Measurements from ENCODE around the gene HPSE2. TPM values are rescaled to one million over a fixed set of nuclear protein-coding genes. Genes with fewer than 3 reads are reported as not detected.
A peak's percentile ranks its signal among the peaks of the same experiment; 100 is the strongest.
"Not testable (repeated sequence)": the region's sequence is repeated elsewhere in the genome, so short reads cannot be mapped to it uniquely, and the experiment has no call there.

Gene HPSE2
- polyA plus RNA-seq, 1 experiment: not detected

DNA sequence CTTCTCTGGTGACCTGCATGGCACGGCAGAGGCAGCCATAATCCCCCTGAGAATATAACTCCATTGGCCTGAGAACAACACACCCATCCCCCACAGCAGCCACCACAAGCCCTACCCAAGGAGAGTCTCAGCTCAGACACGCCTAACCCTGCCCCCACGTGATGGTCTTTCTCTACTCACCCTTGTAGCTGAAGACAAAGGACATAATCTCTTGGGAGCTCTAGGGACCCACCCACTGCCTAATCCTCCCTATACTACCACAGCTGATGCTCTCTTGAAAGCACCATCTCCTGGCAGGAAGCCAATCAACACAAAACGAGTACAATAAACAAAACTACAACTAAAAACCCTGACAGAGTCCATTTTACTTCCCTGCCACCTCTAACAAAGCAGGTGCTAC is 30.7 kb upstream of the HPSE2 start:
- CTCF ChIA-PET: interaction anchor here (0.5 kb wide), 1 partner anchor 486 kb away, joined by 3 read pairs; no protein-coding TSS in a partner anchor
- Histone ChIP-seq H3K9me3 (ENCODE audit: control insufficient read depth, insufficient read depth, low read length) (no peaks in the 10 kb centered on the region), H3K27me3 (ENCODE audit: control insufficient read depth, insufficient read depth, low read length) (no peaks in the 10 kb centered on the region)

DNA sequence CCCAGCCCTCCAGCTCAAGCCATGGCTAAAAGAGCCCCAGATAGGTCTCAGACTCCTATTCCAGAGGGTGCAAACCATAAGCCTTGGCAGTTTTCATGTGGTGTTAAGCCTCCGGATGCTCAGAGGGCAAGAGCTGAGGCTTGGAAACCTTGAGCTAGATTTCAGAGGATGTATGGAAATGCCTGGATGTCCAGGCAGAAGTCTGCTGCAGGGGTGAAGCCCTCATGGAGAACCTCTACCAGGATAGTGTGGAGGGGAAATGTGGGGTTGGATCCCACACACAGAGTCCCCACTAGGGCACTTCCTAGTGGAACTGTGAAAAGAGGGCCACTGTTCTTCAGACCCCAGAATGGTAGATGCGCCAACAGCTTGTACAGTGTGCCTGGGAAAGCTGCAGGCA is 13.2 kb upstream of the HPSE2 start:
- TF ChIP-seq, protein P1, sequence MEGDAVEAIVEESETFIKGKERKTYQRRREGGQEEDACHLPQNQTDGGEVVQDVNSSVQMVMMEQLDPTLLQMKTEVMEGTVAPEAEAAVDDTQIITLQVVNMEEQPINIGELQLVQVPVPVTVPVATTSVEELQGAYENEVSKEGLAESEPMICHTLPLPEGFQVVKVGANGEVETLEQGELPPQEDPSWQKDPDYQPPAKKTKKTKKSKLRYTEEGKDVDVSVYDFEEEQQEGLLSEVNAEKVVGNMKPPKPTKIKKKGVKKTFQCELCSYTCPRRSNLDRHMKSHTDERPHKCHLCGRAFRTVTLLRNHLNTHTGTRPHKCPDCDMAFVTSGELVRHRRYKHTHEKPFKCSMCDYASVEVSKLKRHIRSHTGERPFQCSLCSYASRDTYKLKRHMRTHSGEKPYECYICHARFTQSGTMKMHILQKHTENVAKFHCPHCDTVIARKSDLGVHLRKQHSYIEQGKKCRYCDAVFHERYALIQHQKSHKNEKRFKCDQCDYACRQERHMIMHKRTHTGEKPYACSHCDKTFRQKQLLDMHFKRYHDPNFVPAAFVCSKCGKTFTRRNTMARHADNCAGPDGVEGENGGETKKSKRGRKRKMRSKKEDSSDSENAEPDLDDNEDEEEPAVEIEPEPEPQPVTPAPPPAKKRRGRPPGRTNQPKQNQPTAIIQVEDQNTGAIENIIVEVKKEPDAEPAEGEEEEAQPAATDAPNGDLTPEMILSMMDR (IDR thresholded peaks at IDR 0.05; ENCODE audit: low read depth, low read length): no peak
- Histone ChIP-seq H3K9me3 (ENCODE audit: control insufficient read depth, insufficient read depth, low read length) (peaks cover 7% of the 10 kb centered on the region; the same call in 1 of the 2 replicates), H3K27me3 (ENCODE audit: control insufficient read depth, insufficient read depth, low read length) (no peaks in the 10 kb centered on the region), H3K27ac (ENCODE audit: low read depth, low read length) (no peak overlapping the region), H3K4me3 (ENCODE audit: low read depth, low read length) (no peak overlapping the region)
- no peak for DNase-seq (ENCODE audit: low read depth, low spot score)
- ChIA-PET CTCF (interaction anchor here (0.6 to 1.4 kb wide), 4 partner anchors 9 to 979 kb away, joined by 3 to 11 read pairs (median 5); no protein-coding TSS in a partner anchor), POLR2A (no interaction called here)

More for the DNA sequence above, 30.7 kb upstream of the HPSE2 start:
- no peak for DNase-seq (ENCODE audit: low read depth, low spot score)
- TF ChIP-seq, protein P1 (IDR thresholded peaks at IDR 0.05; ENCODE audit: low read depth, low read length): no peak
- POLR2A ChIA-PET: no interaction called here
- no peak overlapping the region for H3K27ac ChIP-seq (ENCODE audit: low read depth, low read length)
- no peak overlapping the region for H3K4me3 ChIP-seq (ENCODE audit: low read depth, low read length)

DNA sequence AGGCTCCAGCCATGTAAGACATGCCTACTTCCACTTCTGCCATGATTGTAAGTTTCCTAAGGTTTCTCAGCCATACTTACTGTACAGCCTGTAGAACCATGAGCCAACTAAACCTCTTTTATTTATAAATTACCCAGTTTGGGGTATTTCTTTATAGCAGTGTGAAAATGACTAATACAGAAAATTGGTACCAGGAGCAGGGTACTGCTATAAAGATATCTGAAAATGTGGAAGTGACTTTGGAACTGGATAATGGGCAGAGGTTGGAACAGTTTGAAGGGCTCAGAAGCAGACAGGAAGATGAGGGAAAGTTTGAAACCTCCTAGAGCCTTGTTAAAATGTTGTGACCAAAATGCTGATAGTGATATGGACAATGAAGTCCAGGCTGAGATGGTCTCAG is 12.2 kb upstream of the HPSE2 start:
- H3K4me3 ChIP-seq (ENCODE audit: low read depth, low read length); DNase-seq (ENCODE audit: low read depth, low spot score); H3K9me3 ChIP-seq (ENCODE audit: control insufficient read depth, insufficient read depth, low read length); H3K27me3 ChIP-seq (ENCODE audit: control insufficient read depth, insufficient read depth, low read length); H3K27ac ChIP-seq (ENCODE audit: low read depth, low read length); POLR2A ChIA-PET: not testable (repeated sequence)
- CTCF ChIA-PET: interaction anchor here (1.2 to 1.6 kb wide), 4 partner anchors 10 to 781 kb away, joined by 3 to 62 read pairs (median 8); no protein-coding TSS in a partner anchor

DNA sequence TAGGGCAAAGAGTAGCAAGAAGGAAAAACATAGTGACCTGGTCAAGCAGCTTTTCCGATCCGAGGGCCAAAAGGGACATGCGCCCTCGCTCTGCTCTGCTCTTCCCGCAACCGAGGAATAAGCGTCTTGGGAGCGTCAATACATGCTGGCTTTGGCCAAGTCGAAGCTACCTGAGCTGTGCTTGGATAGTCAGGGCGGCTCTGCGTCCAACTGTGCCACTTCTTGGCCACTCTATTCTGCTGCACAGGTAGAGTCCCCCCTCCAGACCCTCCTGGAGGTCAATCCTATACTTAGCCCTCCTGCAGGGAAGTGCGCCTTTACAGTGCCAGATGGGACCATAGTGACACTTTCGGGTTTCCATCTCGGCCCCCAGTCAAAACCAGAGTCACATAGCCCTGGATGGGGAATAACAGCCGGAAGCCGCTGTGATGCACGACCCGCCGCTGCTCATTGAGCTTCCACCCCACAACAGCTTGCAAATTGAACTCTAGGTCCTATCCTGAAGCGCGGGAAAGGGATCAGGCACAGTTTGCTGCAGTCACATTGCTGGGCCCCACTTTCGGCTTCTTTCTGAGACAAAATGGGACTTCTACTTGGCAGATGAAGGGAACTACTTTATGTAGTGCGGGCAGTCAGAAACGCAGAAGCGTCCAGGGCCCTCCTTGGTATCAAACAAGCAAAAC is 1.1 kb upstream of the HPSE2 start:
- H3K4me3 ChIP-seq (ENCODE audit: low read depth, low read length): no peak overlapping the region
- POLR2A ChIA-PET: no interaction called here
- TF ChIP-seq, protein P1 (IDR thresholded peaks at IDR 0.05; ENCODE audit: low read depth, low read length): no peak
- H3K27ac ChIP-seq (ENCODE audit: low read depth, low read length): no peak overlapping the region
- no peak for DNase-seq (ENCODE audit: low read depth, low spot score)
- peaks cover 55% of the 10 kb centered on the region for H3K27me3 ChIP-seq (ENCODE audit: control insufficient read depth, insufficient read depth, low read length)
- CTCF ChIA-PET: interaction anchor here (1.8 kb wide), 1 partner anchor 10 kb away, joined by 5 read pairs; no protein-coding TSS in a partner anchor
- peaks cover 4% of the 10 kb centered on the region; the same call in 1 of the 2 replicates for H3K9me3 ChIP-seq (ENCODE audit: control insufficient read depth, insufficient read depth, low read length)

DNA sequence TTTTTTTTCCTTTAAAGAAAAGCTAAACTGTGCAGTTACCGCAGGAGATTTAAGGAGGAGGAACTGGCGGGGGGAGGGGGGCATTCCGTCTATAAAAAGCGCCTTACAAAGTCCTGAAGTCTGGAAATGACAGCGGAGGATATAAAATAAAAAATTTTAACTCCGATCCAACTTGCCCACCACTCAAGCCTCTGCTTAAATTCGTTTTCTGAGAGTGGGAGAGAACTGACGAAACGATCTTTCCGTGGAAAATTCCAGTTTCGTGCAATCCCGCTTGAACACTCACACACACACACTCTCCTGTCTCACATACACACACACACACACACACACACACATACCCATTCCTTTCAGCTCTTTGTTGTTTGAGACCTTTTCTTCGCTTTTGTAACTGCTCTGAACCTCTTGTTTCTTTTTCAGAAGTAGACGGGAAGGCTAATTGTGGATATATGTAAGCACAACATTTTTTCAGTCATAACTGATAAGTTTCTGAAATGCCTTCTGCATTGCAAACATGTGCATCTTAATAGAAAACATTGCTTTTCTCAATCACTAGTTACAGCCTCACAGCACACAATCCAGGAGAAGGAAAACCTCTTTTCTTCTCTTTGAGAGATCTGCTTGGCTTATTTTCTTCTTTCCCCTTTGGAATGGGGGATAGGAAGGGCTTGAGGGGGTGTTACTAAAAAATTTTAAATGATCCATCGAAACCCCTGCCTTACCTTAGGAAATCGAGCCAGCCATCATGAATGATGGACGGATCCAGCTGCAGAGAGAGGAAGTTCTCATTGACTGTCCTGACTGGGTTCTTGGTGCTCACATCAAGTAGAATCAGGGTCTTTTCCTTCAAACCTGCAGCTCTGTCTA is 628 bp downstream of the HPSE2 start:
- DNase-seq (ENCODE audit: low read depth, low spot score): no peak
- Histone ChIP-seq H3K9me3 (ENCODE audit: control insufficient read depth, insufficient read depth, low read length) (peaks cover 4% of the 10 kb centered on the region; the same call in 1 of the 2 replicates), H3K4me3 (ENCODE audit: low read depth, low read length) (peak overlapping the region; percentile 56; the same call in 1 of the 2 replicates), H3K27ac (ENCODE audit: low read depth, low read length) (no peak overlapping the region), H3K27me3 (ENCODE audit: control insufficient read depth, insufficient read depth, low read length) (peaks cover 65% of the 10 kb centered on the region)
- CTCF ChIA-PET: interaction anchor here (1.2 kb wide), 1 partner anchor 768 kb away, joined by 5 read pairs; no protein-coding TSS in a partner anchor
- POLR2A ChIA-PET: no interaction called here
- TF ChIP-seq, protein P1 (IDR thresholded peaks at IDR 0.05; ENCODE audit: low read depth, low read length): no peak

Measured in AG04450 (cell line).